Activated CD4-positive, CD25-positive, alpha-beta regulatory T cell treated with anti-CD3 and anti-CD28 coated beads, Interleukin-2, amount 50 U/mL, for 24 hours (primary cell): ENCODE measurements around the gene RAB25.
"Not testable (repeated sequence)": the region's sequence is repeated elsewhere in the genome, so short reads cannot be mapped to it uniquely, and the experiment has no call there.

Experiments
- ATAC-seq, 2 donors: fragments of 150-1000 bp; cut with Tn5 transposase; one replicate each; pipeline ENCODE4 v1.10.0; 2021; ENCODE audit warnings: mild to moderate bottlenecking in 1 of 2, moderate library complexity in 1 of 2

The RAB25 gene

GRCh38 chr1:156060937-156061636, at the start of gene RAB25:
Gene RAB25, plus strand, starts transcription at chr1:156061160. Its CDS starts 241 bp downstream, at chr1:156061401.
- no peak for ATAC-seq

- no peak for ATAC-seq
These were observed 48.7 kb upstream of the RAB25 start for GRCh38 chr1:156012051-156012817.

GRCh38 chr1:156014829-156015228, 46.1 kb upstream of the RAB25 start:
- no peak for ATAC-seq

GRCh38 chr1:156019946-156020292, 41.0 kb upstream of the RAB25 start:
- no peak for ATAC-seq

GRCh38 chr1:156020293-156021092, 40.5 kb upstream of the RAB25 start, which contains the start of gene SSR2:
Gene SSR2, minus strand, starts transcription at chr1:156020951. Its CDS starts 784 bp downstream, at chr1:156020167.
- ATAC-seq, result peak; percentile 100

GRCh38 chr1:156021093-156021428, 39.9 kb upstream of the RAB25 start:
- ATAC-seq, result no peak

- ATAC-seq, result no peak
These were observed 39.0 kb upstream of the RAB25 start for GRCh38 chr1:156021954-156022353.

- no peak for ATAC-seq
These were observed 36.2 kb upstream of the RAB25 start for GRCh38 chr1:156024801-156025200.

GRCh38 chr1:156025876-156026275, 35.1 kb upstream of the RAB25 start:
- peak; percentile 45 to 61 for ATAC-seq

GRCh38 chr1:156026588-156026987, 34.4 kb upstream of the RAB25 start:
- peak in 1 of 2 donors; percentile 74 for ATAC-seq

GRCh38 chr1:156033011-156033410, 27.9 kb upstream of the RAB25 start:
- ATAC-seq, result no peak

- not testable (repeated sequence) for ATAC-seq
These were observed 26.0 kb upstream of the RAB25 start for GRCh38 chr1:156034991-156035390.

- ATAC-seq, result no peak
These were observed 18.1 kb upstream of the RAB25 start for GRCh38 chr1:156042828-156043227.

- ATAC-seq, result peak in 1 of 2 donors; percentile 33
These were observed 15.9 kb upstream of the RAB25 start for GRCh38 chr1:156045076-156045475.

- no peak for ATAC-seq
These were observed 12.2 kb upstream of the RAB25 start for GRCh38 chr1:156048663-156049258.

GRCh38 chr1:156050376-156050775, 10.6 kb upstream of the RAB25 start:
- no peak for ATAC-seq

GRCh38 chr1:156051011-156051725, 9.8 kb upstream of the RAB25 start:
- no peak for ATAC-seq

- ATAC-seq, result peak; percentile 21 to 32
These were observed 7.8 kb upstream of the RAB25 start for GRCh38 chr1:156052862-156053767.

GRCh38 chr1:156053768-156054499, 7.0 kb upstream of the RAB25 start, which contains the start of gene UBQLN4:
Gene UBQLN4, minus strand, starts transcription at chr1:156053798. Its CDS starts 97 bp downstream, at chr1:156053701.
- peak; percentile 55 to 63 for ATAC-seq
